ENCODE data around the gene MAML2.

Gene MAML2

GRCh38 chr11:96213500-96213899, 129.5 kb downstream of the MAML2 start:
- TF ChIP-seq CTCF (IDR thresholded peaks at IDR 0.05; ENCODE audit: low read depth, low read length) = no peak
- H3K4me3 ChIP-seq (ENCODE audit: low read depth, low read length) = no peak overlapping the region

- H3K4me3 ChIP-seq (ENCODE audit: low read depth, low read length) = no peak overlapping the region
- no peak for TF ChIP-seq CTCF (IDR thresholded peaks at IDR 0.05; ENCODE audit: low read depth, low read length)
Observed at GRCh38 chr11:96211436-96211835, 131.6 kb downstream of the MAML2 start.

GRCh38 chr11:96207459-96208449, 135.2 kb downstream of the MAML2 start:
- TF ChIP-seq CTCF (IDR thresholded peaks at IDR 0.05; ENCODE audit: low read depth, low read length) = no peak
- no peak overlapping the region for H3K4me3 ChIP-seq (ENCODE audit: low read depth, low read length)

GRCh38 chr11:96206955-96207354, 136.0 kb downstream of the MAML2 start:
- H3K4me3 ChIP-seq (ENCODE audit: low read depth, low read length) = no peak overlapping the region
- TF ChIP-seq CTCF (IDR thresholded peaks at IDR 0.05; ENCODE audit: low read depth, low read length) = no peak

- TF ChIP-seq CTCF (IDR thresholded peaks at IDR 0.05; ENCODE audit: low read depth, low read length) = no peak
- H3K4me3 ChIP-seq (ENCODE audit: low read depth, low read length) = no peak overlapping the region
Observed at GRCh38 chr11:96205460-96205809, 137.6 kb downstream of the MAML2 start.

- no peak overlapping the region for H3K4me3 ChIP-seq (ENCODE audit: low read depth, low read length)
- no peak for TF ChIP-seq CTCF (IDR thresholded peaks at IDR 0.05; ENCODE audit: low read depth, low read length)
Observed at GRCh38 chr11:96204721-96205459, 138.1 kb downstream of the MAML2 start.

- H3K4me3 ChIP-seq (ENCODE audit: low read depth, low read length) = no peak overlapping the region
- no peak for TF ChIP-seq CTCF (IDR thresholded peaks at IDR 0.05; ENCODE audit: low read depth, low read length)
Observed at GRCh38 chr11:96204366-96204659, 138.7 kb downstream of the MAML2 start.

Measured in WI38 (cell line).